KMS-11 (cell line): ENCODE measurements around the gene MGAT5B.

Experiments
- H2AFZ ChIP-seq: fragments of 200-600 bp; sonication (generic); 2 replicates; pipeline ENCODE4 v1.6.1; 2016; ENCODE audit warnings: antibody characterized with exemption, mixed run types, low read depth
- H3K27ac ChIP-seq: fragments of 200-600 bp; sonication (generic); 2 replicates; pipeline ENCODE4 v1.6.1; 2016; ENCODE audit warnings: mild to moderate bottlenecking, mixed run types
- H3K27me3 ChIP-seq: fragments of 200-600 bp; sonication (generic); 2 replicates; pipeline ENCODE4 v1.6.1; 2017; ENCODE audit warnings: mild to moderate bottlenecking, low read depth, mixed run types, moderate library complexity; ENCODE audit not compliant: insufficient read depth
- H3K36me3 ChIP-seq: fragments of 200-600 bp; sonication (generic); 2 replicates; pipeline ENCODE4 v1.6.1; 2017; ENCODE audit warnings: mild to moderate bottlenecking, mixed run types; ENCODE audit not compliant: insufficient read depth
- H3K4me1 ChIP-seq: fragments of 200-600 bp; sonication (generic); 2 replicates; pipeline ENCODE4 v1.6.1; 2016; ENCODE audit warnings: mild to moderate bottlenecking, low read depth, mixed run types; ENCODE audit not compliant: poor library complexity, severe bottlenecking
- H3K4me2 ChIP-seq: fragments of 200-600 bp; sonication (generic); 2 replicates; pipeline ENCODE4 v1.7.0; 2016; ENCODE audit warnings: mild to moderate bottlenecking, mixed run types
- H3K4me3 ChIP-seq: fragments of 200-600 bp; sonication (generic); IDR thresholded peaks from 2 replicates; pipeline ENCODE4 v1.6.1; 2017; ENCODE audit warnings: low read depth, low read length, mixed read lengths; ENCODE audit not compliant: insufficient read depth
- H3K79me2 ChIP-seq: fragments of 200-600 bp; sonication (generic); 2 replicates; pipeline ENCODE4 v1.6.1; 2016; ENCODE audit warnings: low read depth, mixed run types; ENCODE audit not compliant: insufficient read depth
- H3K9ac ChIP-seq: fragments of 200-600 bp; sonication (generic); 2 replicates; pipeline ENCODE4 v1.6.1; 2016; ENCODE audit warnings: mild to moderate bottlenecking, mixed run types
- H4K20me1 ChIP-seq: fragments of 200-600 bp; sonication (generic); 2 replicates; pipeline ENCODE4 v1.6.1; 2016; ENCODE audit warnings: mild to moderate bottlenecking, mixed run types; ENCODE audit not compliant: insufficient read depth
- CTCF ChIP-seq: fragments of 200-600 bp; sonication (generic); conservative IDR thresholded peaks from 2 replicates; pipeline ENCODE4 v1.6.1; 2017; ENCODE audit warnings: low read depth, mild to moderate bottlenecking, antibody characterized with exemption, low read length, moderate library complexity, mixed read lengths

The MGAT5B gene

DNA sequence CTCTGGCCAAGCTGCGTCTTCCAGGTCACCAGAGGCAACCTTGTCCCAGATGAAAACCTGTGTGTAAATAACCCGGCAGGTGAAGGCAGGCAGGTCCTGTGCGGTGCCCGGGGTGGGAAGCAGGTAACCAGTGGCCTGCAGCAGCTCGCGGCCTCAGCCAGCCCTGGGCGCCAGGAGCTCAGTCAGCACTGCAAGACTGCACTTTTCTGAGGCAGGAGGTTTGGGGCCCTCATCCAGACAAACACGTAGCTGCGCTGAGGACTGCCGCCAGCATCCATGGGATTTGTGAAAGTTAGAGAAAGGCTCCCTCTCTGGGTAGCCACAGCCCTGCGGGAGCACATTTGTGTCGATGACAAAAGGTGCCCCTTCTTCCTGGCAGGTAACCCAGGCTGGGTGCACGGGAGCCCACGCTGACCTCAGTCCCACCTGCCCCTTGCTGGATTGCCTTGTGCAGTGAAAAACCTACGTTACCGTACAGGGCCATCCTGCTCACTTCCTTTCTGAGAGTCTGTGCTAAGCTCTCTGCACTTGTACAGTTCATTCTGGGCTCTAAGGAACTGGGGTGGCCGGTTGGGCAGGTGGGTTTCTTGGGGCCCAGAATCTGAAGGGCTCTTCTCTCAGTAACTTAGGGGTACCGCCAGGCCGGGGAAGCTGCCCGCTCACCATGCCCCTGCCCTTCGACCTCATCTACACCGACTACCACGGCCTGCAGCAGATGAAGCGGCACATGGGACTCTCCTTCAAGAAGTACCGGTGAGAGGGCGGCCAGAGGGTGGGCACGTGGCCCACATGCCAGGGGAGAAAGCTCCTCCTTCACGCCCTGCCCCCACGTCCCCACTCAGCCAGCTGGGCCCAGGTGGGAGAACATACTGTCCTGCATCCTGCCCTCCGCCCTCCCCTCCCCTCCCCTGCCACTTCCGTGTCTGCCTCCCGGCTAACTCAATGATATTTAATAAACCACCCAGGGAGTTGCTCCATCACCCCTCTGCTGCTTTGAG is 56.4 kb downstream of the MGAT5B start:
- Histone ChIP-seq H3K4me2 (no peak overlapping the region), H3K79me2 (no peaks in the 10 kb centered on the region), H3K4me1 (no peaks in the 10 kb centered on the region), H3K27ac (no peak overlapping the region), H4K20me1 (no peaks in the 10 kb centered on the region), H3K36me3 (no peaks in the 10 kb centered on the region), H3K27me3 (peaks cover 82% of the 10 kb centered on the region), H3K9ac (no peak overlapping the region), H3K4me3 (no peak overlapping the region), H2AFZ (no peak overlapping the region)
- no peak for TF ChIP-seq CTCF

GRCh38 chr17:76925441-76925891 is 57.3 kb downstream of the MGAT5B start:
- H3K79me2 ChIP-seq = no peaks in the 10 kb centered on the region
- H3K27me3 ChIP-seq = peaks cover 82% of the 10 kb centered on the region
- H2AFZ ChIP-seq = no peak overlapping the region
- no peaks in the 10 kb centered on the region for H4K20me1 ChIP-seq
- no peak overlapping the region for H3K4me2 ChIP-seq
- H3K9ac ChIP-seq = no peak overlapping the region
- H3K36me3 ChIP-seq = no peaks in the 10 kb centered on the region
- no peak overlapping the region for H3K27ac ChIP-seq
- TF ChIP-seq CTCF = no peak
- H3K4me3 ChIP-seq = no peak overlapping the region
- no peaks in the 10 kb centered on the region for H3K4me1 ChIP-seq

- no peak overlapping the region for H3K4me2 ChIP-seq
- no peak overlapping the region for H3K4me3 ChIP-seq
- H2AFZ ChIP-seq = no peak overlapping the region
- no peak for TF ChIP-seq CTCF
- no peaks in the 10 kb centered on the region for H3K79me2 ChIP-seq
- H4K20me1 ChIP-seq = no peaks in the 10 kb centered on the region
- no peaks in the 10 kb centered on the region for H3K4me1 ChIP-seq
- H3K36me3 ChIP-seq = no peaks in the 10 kb centered on the region
- H3K27ac ChIP-seq = no peak overlapping the region
- no peak overlapping the region for H3K9ac ChIP-seq
- peaks cover 82% of the 10 kb centered on the region for H3K27me3 ChIP-seq
These were observed 58.1 kb downstream of the MGAT5B start for GRCh38 chr17:76926237-76926866.

GRCh38 chr17:76927577-76927976 is 59.4 kb downstream of the MGAT5B start:
- no peak overlapping the region for H3K9ac ChIP-seq
- H3K4me1 ChIP-seq = no peaks in the 10 kb centered on the region

More at GRCh38 chr17:76927577-76927976, 59.4 kb downstream of the MGAT5B start:
- Histone ChIP-seq H3K79me2 (no peaks in the 10 kb centered on the region), H3K27me3 (peaks cover 80% of the 10 kb centered on the region), H3K4me2 (no peak overlapping the region), H3K36me3 (no peaks in the 10 kb centered on the region), H3K4me3 (no peak overlapping the region), H4K20me1 (no peaks in the 10 kb centered on the region), H2AFZ (no peak overlapping the region), H3K27ac (no peak overlapping the region)
- TF ChIP-seq CTCF = no peak
